Activated CD4-positive, alpha-beta T cell treated with anti-CD3 and anti-CD28 coated beads, Interleukin-2, amount 50 U/mL, for 1 hour (primary cell): Measurements from ENCODE around the gene CCDC82.
A peak's percentile ranks its signal among the peaks of the same experiment; 100 is the strongest.
"Not testable (repeated sequence)": the region's sequence is repeated elsewhere in the genome, so short reads cannot be mapped to it uniquely, and the experiment has no call there.

Experiments used
- DNase-seq: peaks from one replicate; pipeline ENCODE4 v3.0.0-alpha.2; 2020

The CCDC82 gene

GRCh38 chr11:96389720-96390487 lies at the start of gene CCDC82, which contains the start of gene JRKL:
TSS of gene CCDC82 (minus strand) at chr11:96389912. CDS start at chr11:96384747, 5,165 bp downstream.
TSS of gene JRKL (plus strand) at chr11:96390013. CDS start at chr11:96390650, 637 bp downstream.
- DNase-seq, result peak; percentile 98

DNA sequence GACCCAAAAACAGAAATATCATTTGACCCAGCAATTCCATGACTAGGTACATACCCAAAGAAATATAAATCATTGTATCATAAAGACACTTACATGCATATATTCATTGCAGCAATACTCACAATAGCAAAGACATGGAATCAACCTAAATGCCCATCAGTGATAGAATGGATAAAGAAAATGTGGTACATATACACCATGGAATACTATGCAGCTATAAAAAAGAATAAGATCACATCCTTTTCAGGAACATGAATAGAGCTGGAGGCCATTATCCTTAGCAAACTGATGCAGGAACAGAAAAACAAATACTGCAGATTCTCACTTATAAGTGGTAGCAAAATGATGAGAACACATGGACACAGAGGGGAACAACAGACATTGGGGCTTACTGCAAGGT lies 42.9 kb upstream of the CCDC82 start:
- not testable (repeated sequence) for DNase-seq

- DNase-seq, result no peak
Observed at GRCh38 chr11:96430668-96431067, 41.0 kb upstream of the CCDC82 start.

DNA sequence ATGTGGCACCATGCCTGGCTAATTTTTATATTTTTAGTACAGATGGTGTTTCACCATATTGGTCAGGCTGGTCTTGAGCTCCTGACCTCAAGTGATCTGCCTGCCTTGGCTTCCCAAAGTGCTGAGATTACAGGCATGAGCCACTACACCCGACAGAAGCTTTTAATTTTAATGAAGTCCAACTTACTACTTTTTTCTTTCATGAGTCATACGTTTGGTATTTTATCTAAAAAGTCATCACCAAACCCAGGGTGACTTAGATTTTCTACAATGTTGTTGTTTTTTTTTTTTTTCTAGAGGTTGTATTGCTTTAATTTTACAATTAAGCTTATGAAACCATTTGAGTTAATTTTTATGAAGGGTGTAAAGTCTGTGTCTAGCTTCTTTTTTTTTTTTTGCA lies 35.0 kb upstream of the CCDC82 start:
- no peak for DNase-seq

DNA sequence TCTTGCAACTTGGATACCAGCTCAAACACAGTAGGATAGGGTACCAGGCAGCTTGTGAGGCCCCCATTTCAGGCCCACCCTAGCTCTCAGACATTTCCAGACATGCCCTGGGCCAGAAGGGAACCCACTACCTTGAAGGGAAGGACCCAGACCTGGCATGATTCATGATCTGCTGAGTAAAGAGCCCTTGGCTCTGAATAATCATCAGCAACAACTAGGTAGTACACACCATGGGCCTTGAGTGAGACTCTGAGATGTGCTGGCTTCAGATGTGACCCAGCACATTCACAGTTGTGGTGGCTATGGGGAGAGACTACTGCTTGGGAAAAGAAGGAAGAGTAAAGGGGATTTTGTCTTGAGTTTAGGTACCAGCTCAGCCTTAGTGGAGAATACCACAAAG lies 23.7 kb upstream of the CCDC82 start:
- DNase-seq, result no peak

GRCh38 chr11:96412761-96413381 lies 23.2 kb upstream of the CCDC82 start:
- DNase-seq, result no peak

- not testable (repeated sequence) for DNase-seq
Observed at GRCh38 chr11:96411412-96411811, 21.7 kb upstream of the CCDC82 start.

DNA sequence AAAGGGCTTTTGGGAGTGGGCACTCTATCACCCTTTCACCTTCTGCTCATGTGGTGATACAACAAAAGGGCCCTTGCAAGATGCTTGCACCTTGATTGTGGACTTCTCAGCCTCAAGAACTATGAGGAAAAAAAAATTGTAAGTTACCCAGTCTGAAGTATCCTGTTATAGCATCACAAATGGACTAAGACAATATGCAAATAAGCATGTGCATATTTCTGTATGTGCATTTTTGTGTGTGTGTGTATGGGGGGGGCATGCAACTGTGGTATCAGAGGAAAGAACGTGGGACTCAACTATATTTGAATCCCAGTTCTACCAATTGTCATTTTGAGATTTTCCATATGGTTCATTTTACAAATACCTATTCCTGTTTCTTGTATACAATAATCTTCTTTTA lies 11.0 kb upstream of the CCDC82 start:
- no peak for DNase-seq

DNA sequence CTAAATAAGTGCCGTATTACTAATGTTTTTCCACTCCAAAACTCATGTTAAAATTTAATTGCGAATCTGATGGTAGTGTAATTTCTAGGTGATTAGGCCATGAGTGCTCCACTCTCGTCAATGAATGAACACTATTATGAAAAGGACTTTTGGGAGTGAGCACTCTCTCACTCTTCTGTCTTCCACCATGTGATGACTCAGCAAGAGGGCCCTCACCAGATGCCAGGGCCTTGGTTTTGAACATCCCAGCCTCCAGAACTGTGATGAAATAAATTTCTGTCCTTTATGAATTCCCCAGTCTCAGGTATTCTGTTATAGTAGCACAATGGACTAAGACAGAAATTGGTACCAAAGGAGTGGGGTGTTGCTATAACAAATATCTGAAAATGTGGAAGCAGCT lies 8.2 kb upstream of the CCDC82 start:
- no peak for DNase-seq

GRCh38 chr11:96396637-96397036 lies 6.9 kb upstream of the CCDC82 start:
- no peak for DNase-seq

- DNase-seq, result no peak
Observed at GRCh38 chr11:96394773-96395172, 5.1 kb upstream of the CCDC82 start.

DNA sequence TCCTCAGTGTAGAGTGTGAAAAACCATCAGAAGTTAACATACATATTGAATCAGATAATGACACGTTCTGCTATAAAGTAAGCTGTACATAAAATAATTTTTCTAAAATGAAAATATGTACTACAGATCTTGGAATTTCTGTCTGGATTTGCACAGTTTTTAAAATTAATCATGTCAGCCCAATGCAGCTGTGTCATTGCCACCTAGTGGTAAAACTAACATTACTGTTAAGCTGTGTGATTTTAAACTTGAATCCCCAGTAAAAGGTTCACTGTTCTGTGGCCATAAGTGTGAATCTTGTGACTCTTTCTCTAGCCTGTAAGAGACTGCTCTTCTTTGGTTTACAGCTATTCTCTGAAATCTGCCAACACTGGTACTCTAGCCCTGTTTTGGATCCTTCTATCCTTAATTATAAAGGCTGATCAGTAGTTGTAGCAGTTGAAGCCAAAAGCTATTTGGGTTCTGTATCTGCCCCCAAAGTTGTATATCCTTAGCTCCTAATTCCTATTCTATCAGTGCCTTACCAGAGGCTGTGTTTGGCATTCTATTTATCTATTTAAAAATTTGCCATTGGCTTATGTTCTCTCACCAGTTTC lies 4.1 kb upstream of the CCDC82 start:
- DNase-seq, result no peak

GRCh38 chr11:96391698-96392307 lies 2.1 kb upstream of the CCDC82 start:
- DNase-seq, result no peak

GRCh38 chr11:96390488-96390792 lies 728 bp upstream of the CCDC82 start:
- no peak for DNase-seq

GRCh38 chr11:96388891-96389719 lies 607 bp downstream of the CCDC82 start:
- DNase-seq, result no peak

- DNase-seq, result no peak
Observed at GRCh38 chr11:96385187-96385586, 4.5 kb downstream of the CCDC82 start.

- no peak for DNase-seq
Observed at GRCh38 chr11:96384156-96384555, 5.6 kb downstream of the CCDC82 start.

- DNase-seq, result no peak
Observed at GRCh38 chr11:96376796-96377195, 12.9 kb downstream of the CCDC82 start.

- DNase-seq, result no peak
Observed at GRCh38 chr11:96373826-96374225, 15.9 kb downstream of the CCDC82 start.

- DNase-seq, result no peak
Observed at GRCh38 chr11:96367342-96367741, 22.4 kb downstream of the CCDC82 start.

GRCh38 chr11:96366024-96366423 lies 23.7 kb downstream of the CCDC82 start:
- DNase-seq, result no peak

DNA sequence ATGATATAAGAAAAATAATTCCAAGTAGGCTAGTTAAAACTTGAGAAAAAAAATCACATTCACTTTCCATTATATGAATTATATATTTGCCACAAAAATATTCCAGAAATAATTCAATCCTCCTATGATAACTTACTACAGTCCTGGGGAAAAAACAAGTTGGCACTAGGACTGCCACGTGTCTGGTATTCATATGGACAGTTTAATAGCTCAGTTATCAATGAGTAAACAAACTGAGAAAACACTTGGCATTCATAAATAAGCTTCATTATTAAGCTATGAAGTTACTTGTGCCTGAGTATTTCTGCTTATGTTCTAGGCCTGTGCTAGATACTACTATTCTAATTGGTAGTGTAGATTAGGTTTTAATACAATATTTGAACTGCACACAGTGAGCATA lies 24.2 kb downstream of the CCDC82 start:
- no peak for DNase-seq

DNA sequence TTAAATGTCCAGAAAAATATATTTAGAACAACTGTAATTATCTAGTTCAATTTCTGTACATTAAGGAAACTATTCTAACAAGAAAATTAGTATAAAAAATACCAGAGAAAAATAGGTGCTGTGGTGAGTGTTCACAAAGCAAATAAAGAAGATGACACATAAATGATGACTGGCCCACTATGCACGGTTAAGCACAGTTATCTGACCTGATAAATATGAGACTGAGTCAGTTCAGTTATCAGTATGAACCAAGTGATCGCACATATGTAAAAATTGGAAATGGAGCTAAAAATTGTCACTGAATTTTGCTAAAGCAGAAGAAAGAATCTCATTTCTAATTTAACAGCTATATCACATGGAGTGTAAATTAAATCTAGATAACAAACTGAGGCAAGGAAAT lies 27.9 kb downstream of the CCDC82 start:
- no peak for DNase-seq
